GM23338 (cell line): ENCODE measurements around the gene AIRE. TPM values are rescaled to one million over a fixed set of nuclear protein-coding genes. Genes with fewer than 3 reads are reported as not detected.

Experiments used
- ATAC-seq: fragments of 200-7000 bp; cut with Tn5 transposase; 3 replicates; pipeline ENCODE4 v1.9.1; 2020
- DNase-seq: peaks from one replicate; pipeline ENCODE4 v3.0.0-alpha.2; 2015; ENCODE audit warnings: low spot score
- H2AFZ ChIP-seq: fragments of 200-600 bp; sonication (generic); 2 replicates; pipeline ENCODE4 v1.8.0; 2016; ENCODE audit warnings: antibody characterized with exemption, mild to moderate bottlenecking, moderate library complexity
- H3F3A ChIP-seq: fragments of 200-600 bp; sonication (generic); replicated peaks from 2 replicates; pipeline ENCODE4 v1.8.0; 2017; ENCODE audit warnings: antibody characterized with exemption, mixed run types, low read depth
- H3K27ac ChIP-seq: fragments of 200-600 bp; sonication (generic); 2 replicates; pipeline ENCODE4 v1.6.1; 2016; ENCODE audit warnings: low read depth
- H3K27me3 ChIP-seq: fragments of 200-600 bp; sonication (generic); 2 replicates; pipeline ENCODE4 v1.8.0; 2016; ENCODE audit warnings: mild to moderate bottlenecking, mixed run types, moderate library complexity; ENCODE audit not compliant: insufficient read depth
- H3K36me3 ChIP-seq: fragments of 200-600 bp; sonication (generic); 2 replicates; pipeline ENCODE4 v1.8.0; 2016; ENCODE audit warnings: mild to moderate bottlenecking; ENCODE audit not compliant: insufficient read depth
- H3K4me1 ChIP-seq: fragments of 200-600 bp; sonication (generic); 2 replicates; pipeline ENCODE4 v1.8.0; 2016; ENCODE audit warnings: mild to moderate bottlenecking, moderate library complexity; ENCODE audit not compliant: insufficient read depth
- H3K4me2 ChIP-seq: fragments of 200-600 bp; sonication (generic); 2 replicates; pipeline ENCODE4 v1.7.1; 2017; ENCODE audit warnings: mixed run types
- H3K4me3 ChIP-seq: fragments of 200-600 bp; sonication (generic); 2 replicates; pipeline ENCODE4 v1.6.1; 2016; ENCODE audit warnings: mixed run types
- H3K79me2 ChIP-seq: fragments of 200-600 bp; sonication (generic); replicated peaks from 2 replicates; pipeline ENCODE4 v1.8.0; 2017; ENCODE audit warnings: mild to moderate bottlenecking; ENCODE audit not compliant: insufficient read depth
- H3K9me2 ChIP-seq: fragments of 200-600 bp; sonication (generic); 2 replicates; pipeline ENCODE4 v1.8.0; 2017; ENCODE audit not compliant: insufficient read depth
- H4K20me1 ChIP-seq: fragments of 200-600 bp; sonication (generic); replicated peaks from 2 replicates; pipeline ENCODE4 v1.8.0; 2017; ENCODE audit warnings: mild to moderate bottlenecking; ENCODE audit not compliant: insufficient read depth
- H3K27ac Mint-ChIP-seq: 2 replicates; pipeline ENCODE4 v1.8.0; 2020; ENCODE audit warnings: inconsistent platforms, mild to moderate bottlenecking, moderate library complexity, mixed read lengths
- H3K27me3 Mint-ChIP-seq: 3 replicates; pipeline ENCODE4 v1.8.0; 2022; ENCODE audit warnings: low read depth, mild to moderate bottlenecking, moderate library complexity, mixed read lengths, inconsistent platforms; ENCODE audit not compliant: insufficient read depth, poor library complexity
- H3K36me3 Mint-ChIP-seq: 3 replicates; pipeline ENCODE4 v1.8.0; 2021; ENCODE audit warnings: low read depth, mild to moderate bottlenecking, inconsistent platforms, moderate library complexity, mixed read lengths
- H3K4me1 Mint-ChIP-seq: 3 replicates; pipeline ENCODE4 v1.8.0; 2020; ENCODE audit warnings: mild to moderate bottlenecking, inconsistent platforms, mixed read lengths
- H3K4me3 Mint-ChIP-seq: 3 replicates; pipeline ENCODE4 v1.8.0; 2021; ENCODE audit warnings: moderate library complexity, mild to moderate bottlenecking, inconsistent platforms, mixed read lengths
- H3K9me3 Mint-ChIP-seq: 3 replicates; pipeline ENCODE4 v1.8.0; 2020; ENCODE audit warnings: moderate library complexity, mild to moderate bottlenecking, inconsistent platforms, mixed read lengths
- CREB1 ChIP-seq: fragments of 250-450 bp; sonication (Bioruptor Pico); IDR thresholded peaks from 2 replicates; pipeline ENCODE4 v1.5.0; 2020; ENCODE audit warnings: low read depth, mild to moderate bottlenecking, moderate library complexity
- CTCF ChIP-seq, 2 experiments: fragments of 200-600 bp in 1 of 2; sonication (generic) in 1 of 2; conservative IDR thresholded peaks; 2 replicates each; pipeline versions ENCODE4 v1.5.1 to v1.6.1; 2016 to 2017; ENCODE audit warnings: antibody characterized with exemption in 2 of 2, low read depth in 2 of 2, mild to moderate bottlenecking in 2 of 2, moderate library complexity in 1 of 2
- EZH2 ChIP-seq: fragments of 200-600 bp; sonication (generic); IDR thresholded peaks from one replicate; pipeline ENCODE4 v1.8.0; 2017; ENCODE audit warnings: antibody characterized with exemption, mild to moderate bottlenecking, low read depth; ENCODE audit not compliant: unreplicated experiment
- EZH2phosphoT487 ChIP-seq: fragments of 200-600 bp; sonication (generic); IDR thresholded peaks from one replicate; pipeline ENCODE4 v1.8.1; 2018; ENCODE audit warnings: antibody characterized with exemption; ENCODE audit not compliant: unreplicated experiment
- JUNB ChIP-seq: IDR thresholded peaks from one replicate; pipeline ENCODE4 v1.6.1; 2016; ENCODE audit warnings: antibody characterized with exemption; ENCODE audit not compliant: unreplicated experiment
- NANOG ChIP-seq: IDR thresholded peaks from 2 replicates; pipeline ENCODE4 v1.6.1; 2016; ENCODE audit warnings: antibody characterized with exemption, borderline replicate concordance
- POLR2AphosphoS5 ChIP-seq: IDR thresholded peaks from 2 replicates; pipeline ENCODE4 v1.6.1; 2016; ENCODE audit warnings: antibody characterized with exemption, low read depth
- REST ChIP-seq: IDR thresholded peaks from one replicate; pipeline ENCODE4 v1.6.1; 2018; ENCODE audit warnings: antibody characterized with exemption; ENCODE audit not compliant: unreplicated experiment
- STAT1 ChIP-seq: IDR thresholded peaks from one replicate; pipeline ENCODE4 v1.6.1; 2016; ENCODE audit warnings: antibody characterized with exemption; ENCODE audit not compliant: unreplicated experiment
- ZNF114 ChIP-seq: fragments of 250-450 bp; sonication (Bioruptor Pico); IDR thresholded peaks from 2 replicates; pipeline ENCODE4 v1.5.0; 2020; ENCODE audit warnings: mild to moderate bottlenecking, moderate library complexity
- ZNF462 ChIP-seq: fragments of 250-450 bp; sonication (Bioruptor Pico); IDR thresholded peaks from 2 replicates; pipeline ENCODE4 v1.5.0; 2020; ENCODE audit warnings: mild to moderate bottlenecking, moderate library complexity
- polyA plus RNA-seq: library from polyadenylated mRNA; unstranded; fragments of >200 nt; fragmentation: Nextera tagmentation; extraction: Ambion mirVana; gene quantifications from 2 replicates; pipeline ENCODE4 v1.2.1, GENCODE V29; 2016
- total RNA-seq: library from RNA; depleted of rRNA; stranded (reverse); fragments of >200 nt; shearing (Covaris generic); gene quantifications from 2 replicates; pipeline ENCODE4 v1.2.3, GENCODE V29; 2014

AIRE gene
- total and polyA plus RNA-seq, 2 experiments from 2014 or later: 0.10 TPM; not detected in 1

DNA sequence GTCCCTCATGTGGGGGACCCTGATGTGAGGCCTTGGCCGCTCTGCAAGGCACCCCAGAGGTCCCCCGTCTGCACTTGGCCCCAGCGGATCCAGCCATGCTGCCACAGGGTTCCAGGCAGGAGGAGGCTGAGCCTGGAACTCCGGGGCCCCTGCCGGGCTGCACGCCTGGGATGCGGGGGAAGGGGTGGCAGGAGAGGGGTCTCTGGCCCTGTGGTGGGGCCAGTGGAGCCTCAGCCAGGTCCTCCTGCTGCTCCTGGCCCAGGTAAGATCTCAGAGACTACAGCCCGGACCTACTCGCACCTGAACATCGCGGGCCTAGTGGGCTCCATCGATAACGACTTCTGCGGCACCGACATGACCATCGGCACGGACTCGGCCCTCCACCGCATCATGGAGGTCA is 27.0 kb downstream of the AIRE start:
- H3K4me1 ChIP-seq: no peaks in the 10 kb centered on the region
- ATAC-seq (no peak), DNase-seq (no peak)
- no peak for TF ChIP-seq CREB1 (CRISPR knock-in tag)
- no peak for TF ChIP-seq JUNB
- H3K79me2 ChIP-seq: no peaks in the 10 kb centered on the region
- H3K27ac ChIP-seq: no peak overlapping the region
- H3F3A ChIP-seq: no peaks in the 10 kb centered on the region
- H3K9me2 ChIP-seq: no peaks in the 10 kb centered on the region
- Mint-ChIP-seq H3K36me3 (peaks cover 6% of the 10 kb centered on the region), H3K9me3 (no peaks in the 10 kb centered on the region), H3K4me3 (no peak overlapping the region), H3K4me1 (no peaks in the 10 kb centered on the region; the same call in 2 of the 3 replicates), H3K27ac (no peak overlapping the region), H3K27me3 (peaks cover 1% of the 10 kb centered on the region)
- no peaks in the 10 kb centered on the region for H3K36me3 ChIP-seq
- no peak overlapping the region for H3K4me3 ChIP-seq
- H3K27me3 ChIP-seq: no peaks in the 10 kb centered on the region
- H3K4me2 ChIP-seq: no peak overlapping the region
- H4K20me1 ChIP-seq: no peaks in the 10 kb centered on the region
- no peak overlapping the region for H2AFZ ChIP-seq

DNA sequence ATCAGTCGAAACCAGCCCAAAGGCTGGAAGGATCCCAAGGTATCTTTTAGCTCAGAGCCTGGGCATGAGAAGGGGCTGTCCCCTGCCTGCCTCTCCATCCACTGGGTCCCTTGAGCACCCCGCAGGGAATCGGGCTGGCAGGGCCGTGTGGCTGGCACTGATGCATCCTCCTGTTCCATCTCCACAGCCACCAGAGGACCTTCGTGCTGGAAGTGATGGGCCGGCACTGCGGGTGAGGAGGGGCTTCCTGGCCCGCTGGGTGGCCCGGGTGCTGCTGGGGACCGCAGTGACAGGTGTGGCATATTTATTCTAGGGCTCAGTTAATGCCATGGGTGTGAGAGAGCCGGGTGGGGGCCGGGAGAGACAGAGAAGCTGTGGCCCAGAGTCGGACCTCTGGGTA is 27.8 kb downstream of the AIRE start:
- no peaks in the 10 kb centered on the region for H3K9me3 Mint-ChIP-seq
- no peak overlapping the region for H2AFZ ChIP-seq
- ATAC-seq (no peak), DNase-seq (no peak)
- H3K4me1 ChIP-seq: no peaks in the 10 kb centered on the region
- H3K36me3 ChIP-seq: no peaks in the 10 kb centered on the region
- H4K20me1 ChIP-seq: no peaks in the 10 kb centered on the region
- peaks cover 6% of the 10 kb centered on the region for H3K36me3 Mint-ChIP-seq
- H3K4me3 Mint-ChIP-seq: no peak overlapping the region
- no peaks in the 10 kb centered on the region for H3K9me2 ChIP-seq
- no peaks in the 10 kb centered on the region for H3K27me3 ChIP-seq
- H3K79me2 ChIP-seq: no peaks in the 10 kb centered on the region
- no peak overlapping the region for H3K4me2 ChIP-seq
- H3K4me1 Mint-ChIP-seq: no peaks in the 10 kb centered on the region
- no peaks in the 10 kb centered on the region for H3F3A ChIP-seq
- no peak overlapping the region for H3K4me3 ChIP-seq
- no peak overlapping the region for H3K27ac ChIP-seq
- peaks cover 1% of the 10 kb centered on the region for H3K27me3 Mint-ChIP-seq
- no peak overlapping the region for H3K27ac Mint-ChIP-seq
- TF ChIP-seq POLR2AphosphoS5 (no peak), CREB1 (CRISPR knock-in tag) (no peak), CTCF (conservative IDR thresholded peaks at IDR 0.05; ENCODE audit: low read depth in 2 of 2) (no peak), ZNF114 (CRISPR knock-in tag) (no peak), EZH2phosphoT487 (no peak), ZNF462 (no peak), EZH2 (no peak), NANOG (no peak), STAT1 (no peak), JUNB (no peak), REST (no peak)
